Stimulated activated CD8-positive, alpha-beta memory T cell treated with anti-CD3 and anti-CD28 coated beads, Interleukin-12 subunit alpha, Interleukin-12 subunit beta, amount 100 ng/mL, for 4 hours (primary cell): ENCODE measurements around the gene TTYH2.

ENCODE experiments used
- DNase-seq: peaks from one replicate; pipeline ENCODE4 v3.0.0-alpha.2; 2020; ENCODE audit warnings: low read depth

The TTYH2 gene

GRCh38 chr17:74235911-74236371 lies 22.6 kb downstream of the TTYH2 start:
- no peak for DNase-seq

GRCh38 chr17:74237321-74237720 lies 23.9 kb downstream of the TTYH2 start:
- DNase-seq = no peak

- no peak for DNase-seq
Measured at GRCh38 chr17:74239172-74239571, 25.8 kb downstream of the TTYH2 start.

GRCh38 chr17:74240618-74241205 lies 27.3 kb downstream of the TTYH2 start:
- DNase-seq = no peak

- DNase-seq = no peak
Measured at GRCh38 chr17:74241431-74241830, 28.1 kb downstream of the TTYH2 start.

GRCh38 chr17:74241847-74242246 lies 28.5 kb downstream of the TTYH2 start:
- DNase-seq = no peak

GRCh38 chr17:74243013-74243755 lies 29.8 kb downstream of the TTYH2 start:
- DNase-seq = no peak

- DNase-seq = no peak
Measured at GRCh38 chr17:74244128-74244527, 30.8 kb downstream of the TTYH2 start.

- DNase-seq = no peak
Measured at GRCh38 chr17:74244548-74244947, 31.2 kb downstream of the TTYH2 start.

GRCh38 chr17:74245145-74245831 lies 31.9 kb downstream of the TTYH2 start:
- DNase-seq = no peak

- DNase-seq = no peak
Measured at GRCh38 chr17:74245871-74246270, 32.5 kb downstream of the TTYH2 start.

GRCh38 chr17:74249590-74250270 lies 36.4 kb downstream of the TTYH2 start:
- no peak for DNase-seq

- DNase-seq = no peak
Measured at GRCh38 chr17:74250324-74250995, 37.1 kb downstream of the TTYH2 start.

- no peak for DNase-seq
Measured at GRCh38 chr17:74251051-74251450, 37.7 kb downstream of the TTYH2 start.

GRCh38 chr17:74251569-74251968 lies 38.2 kb downstream of the TTYH2 start:
- no peak for DNase-seq

GRCh38 chr17:74252211-74252610 lies 38.8 kb downstream of the TTYH2 start:
- DNase-seq = no peak

- no peak for DNase-seq
Measured at GRCh38 chr17:74253036-74253435, 39.7 kb downstream of the TTYH2 start.

- no peak for DNase-seq
Measured at GRCh38 chr17:74257311-74257710, 43.9 kb downstream of the TTYH2 start.

- DNase-seq = no peak
Measured at GRCh38 chr17:74259667-74260524, 46.5 kb downstream of the TTYH2 start.

- DNase-seq = no peak
Measured at GRCh38 chr17:74260525-74260850, 47.1 kb downstream of the TTYH2 start.

GRCh38 chr17:74262601-74263000 lies 49.2 kb downstream of the TTYH2 start:
- no peak for DNase-seq
